OCI-LY1 (cell line): ENCODE data around the gene BAIAP3.

Experiments
- H2AFZ ChIP-seq: fragments of 200-600 bp; sonication (generic), shearing (Covaris generic); 2 replicates; pipeline ENCODE4 v1.6.0; 2014; ENCODE audit warnings: antibody characterized with exemption, mild to moderate bottlenecking, low read length
- H3F3A ChIP-seq: fragments of 200-600 bp; sonication (generic), shearing (Covaris generic); 2 replicates; pipeline ENCODE4 v1.6.0; 2014; ENCODE audit warnings: mild to moderate bottlenecking, antibody characterized with exemption, low read length, moderate library complexity; ENCODE audit not compliant: insufficient read depth
- H3K27ac ChIP-seq: fragments of 200-600 bp; sonication (generic); 2 replicates; pipeline ENCODE4 v1.5.1; 2014; ENCODE audit warnings: low read length, mixed run types, mild to moderate bottlenecking, low read depth; ENCODE audit not compliant: poor library complexity, severe bottlenecking
- H3K27me3 ChIP-seq: fragments of 200-600 bp; sonication (generic); 2 replicates; pipeline ENCODE4 v1.6.0; 2014; ENCODE audit warnings: antibody characterized with exemption, mild to moderate bottlenecking, low read length, moderate library complexity; ENCODE audit not compliant: insufficient read depth
- H3K36me3 ChIP-seq: fragments of 200-600 bp; sonication (generic); 2 replicates; pipeline ENCODE4 v1.6.1; 2014; ENCODE audit warnings: mild to moderate bottlenecking, antibody characterized with exemption, low read length, moderate library complexity, mixed read lengths; ENCODE audit not compliant: insufficient read depth
- H3K4me1 ChIP-seq: fragments of 200-600 bp; sonication (generic); 2 replicates; pipeline ENCODE4 v1.5.1; 2014; ENCODE audit warnings: mild to moderate bottlenecking, low read length, moderate library complexity; ENCODE audit not compliant: insufficient read depth, severe bottlenecking
- H3K4me2 ChIP-seq: fragments of 200-600 bp; sonication (generic), shearing (Covaris generic); 2 replicates; pipeline ENCODE4 v1.6.1; 2014; ENCODE audit warnings: low read length
- H3K4me3 ChIP-seq: fragments of 200-600 bp; sonication (generic); 2 replicates; pipeline ENCODE4 v1.5.1; 2014; ENCODE audit warnings: low read length, low read depth, mild to moderate bottlenecking, mixed read lengths; ENCODE audit not compliant: poor library complexity, severe bottlenecking
- H3K79me2 ChIP-seq: fragments of 200-600 bp; shearing (Covaris generic); 2 replicates; pipeline ENCODE4 v1.6.1; 2016; ENCODE audit warnings: mixed run types, low read length, mixed read lengths; ENCODE audit not compliant: insufficient read depth
- H3K9ac ChIP-seq: fragments of 200-600 bp; sonication (generic), shearing (Covaris generic); 2 replicates; pipeline ENCODE4 v1.6.1; 2014; ENCODE audit warnings: mild to moderate bottlenecking, low read length, mixed read lengths
- H3K9me2 ChIP-seq: fragments of 200-600 bp; sonication (generic), shearing (Covaris generic); 2 replicates; pipeline ENCODE4 v1.6.1; 2014; ENCODE audit warnings: low read depth, mild to moderate bottlenecking, low read length, mixed read lengths
- H3K9me3 ChIP-seq: fragments of 200-600 bp; shearing (Covaris generic); 2 replicates; pipeline ENCODE4 v1.6.1; 2014; ENCODE audit warnings: low read length, mixed read lengths
- H4K20me1 ChIP-seq: fragments of 200-600 bp; sonication (generic), shearing (Covaris generic); 2 replicates; pipeline ENCODE4 v1.6.0; 2016; ENCODE audit warnings: mild to moderate bottlenecking, low read length; ENCODE audit not compliant: insufficient read depth
- CTCF ChIP-seq: fragments of 200-600 bp; sonication (generic), shearing (Covaris generic); IDR thresholded peaks from 2 replicates; pipeline ENCODE4 v1.5.1; 2017; ENCODE audit warnings: mild to moderate bottlenecking, antibody characterized with exemption, low read length, moderate library complexity, mixed read lengths
- EZH2 ChIP-seq: fragments of 200-600 bp; sonication (generic), shearing (Covaris generic); IDR thresholded peaks from 2 replicates; pipeline ENCODE4 v1.8.0; 2017; ENCODE audit warnings: borderline replicate concordance, mixed run types, mild to moderate bottlenecking, antibody characterized with exemption, low read length, moderate library complexity, mixed read lengths

The BAIAP3 gene

DNA sequence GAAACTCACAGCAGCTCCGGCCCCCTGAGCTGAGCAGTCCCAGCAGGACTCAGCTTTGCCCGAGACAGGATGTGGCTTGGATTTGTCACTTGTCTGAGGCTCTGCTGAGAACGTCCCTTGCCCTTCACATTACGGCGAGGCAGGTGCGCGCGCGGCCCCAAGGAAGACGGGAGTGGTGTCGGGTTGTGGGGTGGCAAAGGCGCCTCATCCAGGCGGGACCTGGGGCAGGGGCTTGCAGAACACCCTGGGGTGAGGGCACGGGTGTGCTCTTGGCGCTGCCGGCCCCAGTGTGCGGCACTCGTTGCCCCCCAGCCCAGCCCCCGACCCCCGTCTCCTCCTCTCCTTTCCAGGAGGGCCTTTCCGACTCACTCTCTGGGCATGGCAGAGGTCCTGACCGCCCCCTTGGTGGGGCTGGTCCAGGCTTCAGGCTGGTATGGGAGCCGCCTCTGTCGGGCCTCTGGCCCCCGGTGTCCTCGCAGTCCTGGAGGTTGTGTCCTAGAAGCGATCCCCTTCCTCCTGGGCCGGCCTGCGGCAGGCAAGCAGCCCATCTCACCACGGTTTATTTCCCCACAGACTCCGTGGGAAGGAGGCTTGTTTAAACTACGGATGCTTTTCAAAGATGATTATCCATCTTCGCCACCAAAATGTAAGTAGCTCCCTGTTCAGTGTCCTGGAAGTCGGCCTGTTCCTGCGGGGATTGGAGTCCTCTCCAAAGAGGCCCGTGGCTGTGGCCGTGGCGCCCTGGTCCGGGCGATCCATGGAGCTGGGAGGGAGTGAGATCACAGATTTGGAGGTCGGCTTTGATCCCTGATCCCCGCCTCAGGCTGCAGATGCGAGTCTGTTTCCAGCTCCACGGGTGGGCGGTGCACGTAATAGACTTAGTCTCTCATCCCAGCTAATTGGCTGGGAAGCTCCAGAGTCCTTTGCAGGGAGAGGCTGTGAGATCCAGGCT, 18.1 kb upstream of the BAIAP3 start:
- Histone ChIP-seq H3K36me3 (peaks cover 92% of the 10 kb centered on the region), H3K79me2 (peaks cover 40% of the 10 kb centered on the region), H3K9me3 (no peaks in the 10 kb centered on the region), H3K27me3 (no peaks in the 10 kb centered on the region), H3K4me2 (no peak overlapping the region), H3K9me2 (no peaks in the 10 kb centered on the region), H3K27ac (no peak overlapping the region), H2AFZ (no peak overlapping the region), H4K20me1 (no peaks in the 10 kb centered on the region), H3K9ac (no peak overlapping the region), H3F3A (no peaks in the 10 kb centered on the region), H3K4me3 (no peak overlapping the region), H3K4me1 (peaks cover 17% of the 10 kb centered on the region)
- TF ChIP-seq EZH2: no peak
- no peak for TF ChIP-seq CTCF

DNA sequence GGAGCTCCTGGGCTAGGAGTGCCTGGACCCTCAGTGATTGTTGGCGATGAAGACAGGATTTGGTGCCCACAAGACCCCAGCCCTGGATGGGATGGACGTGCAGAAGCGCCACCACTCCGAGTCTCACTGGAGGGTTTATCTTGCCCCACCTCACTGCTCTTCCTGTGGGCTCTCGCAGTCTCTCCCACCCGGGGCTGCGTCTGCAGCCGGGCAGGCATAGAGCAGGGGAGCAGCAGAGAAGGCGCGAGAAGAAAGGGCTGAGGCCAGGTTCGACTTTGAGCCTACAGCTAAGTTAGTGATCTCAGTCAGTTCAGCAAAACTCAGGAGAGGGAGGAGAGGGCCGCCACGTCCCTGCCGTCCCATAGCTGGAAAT, 17.4 kb upstream of the BAIAP3 start:
- no peak overlapping the region for H3K27ac ChIP-seq
- peaks cover 15% of the 10 kb centered on the region for H3K4me1 ChIP-seq
- no peaks in the 10 kb centered on the region for H3K27me3 ChIP-seq
- H2AFZ ChIP-seq: no peak overlapping the region
- H3K4me3 ChIP-seq: no peak overlapping the region
- peaks cover 98% of the 10 kb centered on the region for H3K36me3 ChIP-seq
- H3K79me2 ChIP-seq: peaks cover 33% of the 10 kb centered on the region
- no peaks in the 10 kb centered on the region for H3K9me3 ChIP-seq
- H3K9ac ChIP-seq: no peak overlapping the region
- TF ChIP-seq EZH2: no peak
- no peak for TF ChIP-seq CTCF
- no peak overlapping the region for H3K4me2 ChIP-seq
- H3K9me2 ChIP-seq: no peaks in the 10 kb centered on the region
- no peaks in the 10 kb centered on the region for H4K20me1 ChIP-seq
- H3F3A ChIP-seq: no peaks in the 10 kb centered on the region

DNA sequence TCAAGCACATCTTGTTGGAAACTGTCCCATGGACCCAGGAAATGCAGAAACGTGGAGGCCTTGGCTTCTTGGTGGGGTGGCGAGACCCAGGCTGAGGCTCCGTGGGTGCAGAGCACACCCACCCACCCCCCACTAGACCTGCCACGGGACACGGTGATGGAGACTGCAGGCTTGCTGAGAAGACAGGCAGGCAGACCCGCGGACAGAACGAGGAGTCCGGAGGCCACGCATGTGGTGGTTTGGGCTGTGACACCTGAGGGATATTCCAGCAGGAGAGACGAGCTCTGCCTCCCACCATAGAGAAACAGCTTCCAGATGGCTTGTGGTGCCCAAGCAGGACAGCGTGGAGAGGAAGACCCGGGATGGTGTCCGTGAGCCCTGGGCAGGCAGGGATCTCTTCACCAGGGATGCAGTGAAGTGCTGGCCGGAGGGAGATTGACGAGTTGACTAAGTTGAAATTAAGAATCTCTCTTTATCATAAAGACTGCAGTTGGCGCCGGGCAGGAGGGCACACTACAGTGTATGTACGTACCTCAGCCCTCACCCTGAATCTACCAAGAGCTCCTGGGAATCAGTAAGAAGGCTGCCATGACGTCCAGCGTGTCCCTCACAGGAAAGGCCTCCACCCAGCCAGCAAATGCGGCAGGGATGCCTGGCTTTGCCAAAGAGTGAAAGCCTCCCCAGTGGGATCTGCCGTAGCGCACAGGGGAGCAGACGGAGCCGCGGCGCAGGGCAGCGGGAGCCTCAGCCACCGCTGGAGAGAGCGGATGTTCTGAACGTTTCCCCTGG, 15.8 kb upstream of the BAIAP3 start:
- H3K4me3 ChIP-seq: no peak overlapping the region
- TF ChIP-seq CTCF (no peak), EZH2 (no peak)

More for the DNA sequence above, 15.8 kb upstream of the BAIAP3 start:
- Histone ChIP-seq H4K20me1 (no peaks in the 10 kb centered on the region), H3K27me3 (no peaks in the 10 kb centered on the region), H3K9me2 (no peaks in the 10 kb centered on the region), H3K36me3 (peaks cover 97% of the 10 kb centered on the region), H3K9ac (no peak overlapping the region), H3K4me1 (no peaks in the 10 kb centered on the region), H3K27ac (no peak overlapping the region), H3K4me2 (no peak overlapping the region), H2AFZ (no peak overlapping the region), H3K9me3 (no peaks in the 10 kb centered on the region), H3F3A (no peaks in the 10 kb centered on the region), H3K79me2 (peaks cover 17% of the 10 kb centered on the region)
